Measurements from ENCODE around the gene IZUMO4. TPM values are rescaled to one million over a fixed set of nuclear protein-coding genes. Genes with fewer than 3 reads are reported as not detected.

The IZUMO4 gene
- total RNA-seq, 1 experiment from 2014 or later = 2.5 TPM

- ChIA-PET POLR2A (ENCODE audit: low non-redundant PET) (no interaction called here), CTCF (no interaction called here)
- H3K4me1 ChIP-seq (ENCODE audit: insufficient read depth, low read length, poor library complexity, severe bottlenecking) = no peaks in the 10 kb centered on the region
- peaks cover 93% of the 10 kb centered on the region for H3K36me3 ChIP-seq (ENCODE audit: insufficient read depth, low read length, poor library complexity, severe bottlenecking)
- intact Hi-C loops (cut with micrococcal nuclease; ENCODE audit: unreplicated experiment) = no loop called here
- H3K4me3 ChIP-seq (ENCODE audit: low read depth, low read length, poor library complexity, severe bottlenecking) = no peak overlapping the region
- no peak for DNase-seq (ENCODE audit: low spot score)
- H3K27me3 ChIP-seq (replicated peaks; ENCODE audit: insufficient read depth, low read depth, low read length, poor library complexity) = no peaks in the 10 kb centered on the region
- no peak for TF ChIP-seq CTCF (conservative IDR thresholded peaks at IDR 0.05; ENCODE audit: low read depth, low read length)
- H3K9me3 ChIP-seq (ENCODE audit: low read depth, low read length, poor library complexity, severe bottlenecking) = no peaks in the 10 kb centered on the region
- no TSS peak for BruUV-seq (replicated peaks)
- no peak overlapping the region for H3K27ac ChIP-seq (ENCODE audit: low read depth, low read length, poor library complexity, severe bottlenecking)
Measured at GRCh38 chr19:2118438-2118837, 21.7 kb downstream of the IZUMO4 start.

DNA sequence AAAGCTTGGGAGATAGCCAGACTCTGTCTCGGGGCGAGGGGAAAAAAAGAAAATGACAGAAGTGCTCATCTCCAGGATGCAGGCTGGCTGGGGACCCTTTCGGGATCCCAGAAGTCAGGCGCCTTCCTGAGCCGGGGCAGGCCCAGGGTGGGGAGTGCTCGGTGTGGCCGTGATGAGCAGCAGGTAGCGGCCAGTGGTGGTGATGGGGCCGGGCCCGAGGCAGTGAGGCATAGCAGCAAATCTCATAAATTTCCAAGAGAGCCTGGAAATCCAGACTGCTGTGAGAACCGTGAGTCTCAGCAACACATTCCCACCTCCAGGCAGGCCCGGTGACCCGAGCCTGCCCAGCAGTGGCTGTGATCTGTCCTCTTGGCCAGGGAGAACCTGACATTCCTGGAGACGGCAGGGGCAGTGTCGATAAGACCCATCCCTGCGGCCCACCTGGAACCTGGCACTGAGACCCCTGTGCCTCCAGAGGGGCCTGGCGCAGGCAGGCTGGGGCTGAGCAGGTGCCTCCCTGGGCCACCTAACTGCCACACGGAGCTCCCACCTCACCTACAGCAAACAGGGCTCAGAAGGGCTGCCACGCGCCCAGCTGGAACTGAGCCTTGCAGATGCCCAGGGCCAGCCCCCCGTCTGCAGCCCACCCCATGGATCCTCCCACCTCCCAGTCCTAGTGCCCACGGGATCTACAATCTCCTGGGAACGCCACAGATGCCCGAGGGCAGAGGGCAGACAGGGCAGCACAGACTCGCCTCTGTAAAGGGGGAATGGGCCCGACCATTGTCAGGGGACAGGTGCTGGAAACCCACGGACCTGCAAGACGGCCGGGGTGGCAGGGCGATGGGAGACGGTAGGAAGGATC is 23.4 kb downstream of the IZUMO4 start:
- DNase-seq (ENCODE audit: low spot score) = no peak
- H3K4me3 ChIP-seq (ENCODE audit: low read depth, low read length, poor library complexity, severe bottlenecking) = no peak overlapping the region
- H3K4me1 ChIP-seq (ENCODE audit: insufficient read depth, low read length, poor library complexity, severe bottlenecking) = no peaks in the 10 kb centered on the region
- H3K9me3 ChIP-seq (ENCODE audit: low read depth, low read length, poor library complexity, severe bottlenecking) = no peaks in the 10 kb centered on the region
- BruUV-seq (replicated peaks) = no TSS peak
- H3K27me3 ChIP-seq (replicated peaks; ENCODE audit: insufficient read depth, low read depth, low read length, poor library complexity) = no peaks in the 10 kb centered on the region
- no peak overlapping the region for H3K27ac ChIP-seq (ENCODE audit: low read depth, low read length, poor library complexity, severe bottlenecking)
- intact Hi-C loops (cut with micrococcal nuclease; ENCODE audit: unreplicated experiment) = no loop called here
- TF ChIP-seq CTCF (conservative IDR thresholded peaks at IDR 0.05; ENCODE audit: low read depth, low read length) (no peak), EZH2 (IDR thresholded peaks at IDR 0.05; ENCODE audit: borderline replicate concordance, low read depth, low read length, poor library complexity, severe bottlenecking) (no peak)
- CTCF ChIA-PET = no interaction called here
- H3K36me3 ChIP-seq (ENCODE audit: insufficient read depth, low read length, poor library complexity, severe bottlenecking) = peaks cover 83% of the 10 kb centered on the region
- POLR2A ChIA-PET (ENCODE audit: low non-redundant PET) = no interaction called here

DNA sequence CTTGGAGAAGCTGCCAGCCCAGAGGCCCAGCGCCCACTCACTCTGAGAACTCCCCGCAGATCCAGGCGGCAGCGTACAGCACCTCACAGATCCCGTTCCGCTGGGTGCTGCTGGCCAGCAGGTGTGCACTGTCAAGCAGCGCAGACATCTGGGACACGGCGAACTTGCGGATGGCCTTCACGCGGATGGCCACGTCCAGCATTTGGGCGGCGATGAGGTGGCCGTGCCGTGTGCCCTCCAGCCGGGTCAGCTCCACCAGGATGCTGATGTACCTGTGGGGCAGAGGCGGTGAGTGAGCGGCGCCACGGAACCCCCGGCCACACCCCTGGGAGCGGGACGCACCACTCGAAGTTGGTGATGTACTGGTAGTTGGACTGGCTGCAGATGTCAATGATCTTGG is 24.1 kb downstream of the IZUMO4 start:
- Histone ChIP-seq H3K9me3 (ENCODE audit: low read depth, low read length, poor library complexity, severe bottlenecking) (no peaks in the 10 kb centered on the region), H3K4me1 (ENCODE audit: insufficient read depth, low read length, poor library complexity, severe bottlenecking) (no peaks in the 10 kb centered on the region), H3K27me3 (replicated peaks; ENCODE audit: insufficient read depth, low read depth, low read length, poor library complexity) (no peaks in the 10 kb centered on the region), H3K4me3 (ENCODE audit: low read depth, low read length, poor library complexity, severe bottlenecking) (no peak overlapping the region), H3K27ac (ENCODE audit: low read depth, low read length, poor library complexity, severe bottlenecking) (no peak overlapping the region), H3K36me3 (ENCODE audit: insufficient read depth, low read length, poor library complexity, severe bottlenecking) (peaks cover 76% of the 10 kb centered on the region)
- CTCF ChIA-PET = no interaction called here
- POLR2A ChIA-PET (ENCODE audit: low non-redundant PET) = no interaction called here
- no peak for DNase-seq (ENCODE audit: low spot score)
- intact Hi-C loops (cut with micrococcal nuclease; ENCODE audit: unreplicated experiment) = no loop called here
- TF ChIP-seq CTCF (conservative IDR thresholded peaks at IDR 0.05; ENCODE audit: low read depth, low read length) (no peak), EZH2 (IDR thresholded peaks at IDR 0.05; ENCODE audit: borderline replicate concordance, low read depth, low read length, poor library complexity, severe bottlenecking) (no peak)
- BruUV-seq (replicated peaks) = TSS peak; percentile 29
